HCT116 (cell line): Measurements from ENCODE around the gene OR8A1.

Source experiments
- ATF3 ChIP-seq: IDR thresholded peaks from 2 replicates; pipeline ENCODE4 v1.6.1; 2012
- CTCF ChIP-seq, 3 experiments: fragments of 200-600 bp in 1 of 3; sonication (generic) in 1 of 3; IDR thresholded peaks in 2 of 3; conservative IDR thresholded peaks in 1 of 3; 2 replicates each; pipeline ENCODE4 v1.5.1; 2012 to 2017; ENCODE audit warnings: low read depth in 2 of 3, low read length in 2 of 3, antibody characterized with exemption in 1 of 3, borderline replicate concordance in 1 of 3, control low read depth in 1 of 3, mild to moderate bottlenecking in 1 of 3, mixed read lengths in 1 of 3, mixed run types in 1 of 3, moderate library complexity in 1 of 3; ENCODE audit not compliant: insufficient read depth in 1 of 3
- EZH2 ChIP-seq: fragments of 200-600 bp; sonication (generic); IDR thresholded peaks from 2 replicates; pipeline ENCODE4 v1.6.1; 2017; ENCODE audit warnings: antibody characterized with exemption, mixed run types
- MAX ChIP-seq: IDR thresholded peaks from 2 replicates; pipeline ENCODE4 v1.6.1; 2012
- TCF7L2 ChIP-seq: IDR thresholded peaks from 2 replicates; pipeline ENCODE4 v1.7.0; 2011; ENCODE audit warnings: borderline replicate concordance, inconsistent platforms; ENCODE audit not compliant: insufficient read depth, insufficient read length; ENCODE audit errors: extremely low read depth
- ZBTB33 ChIP-seq: IDR thresholded peaks from 2 replicates; pipeline ENCODE4 v1.6.1; 2011; ENCODE audit warnings: mild to moderate bottlenecking, low read length, moderate library complexity; ENCODE audit not compliant: insufficient replicate concordance; ENCODE audit errors: extremely low read depth
- ZFX ChIP-seq: fragments of 450-650 bp; IDR thresholded peaks from 2 replicates; pipeline ENCODE4 v1.6.1; 2017
- TF ChIP-seq, protein P1 (sequence below): IDR thresholded peaks from 2 replicates; pipeline ENCODE4 v1.6.1; 2012; ENCODE audit warnings: low read depth

DNA sequence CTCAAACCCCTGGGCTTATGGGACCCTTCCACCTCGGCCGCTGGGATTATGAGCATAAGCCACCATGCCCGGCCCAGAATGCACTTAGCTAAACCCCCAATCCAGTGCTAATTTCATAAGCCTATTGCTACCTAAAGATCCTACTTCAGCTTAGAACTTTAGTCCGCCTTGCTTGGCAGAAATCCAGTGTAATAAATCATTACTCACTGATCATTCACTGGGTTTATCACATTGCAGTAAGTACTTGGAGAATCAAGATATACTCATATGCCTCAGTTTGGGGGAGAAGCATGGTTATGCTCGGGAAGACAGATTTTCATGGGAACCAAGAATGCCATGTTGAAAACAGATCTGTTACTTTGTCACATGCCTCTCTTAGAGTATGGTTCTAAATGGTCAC lies 49.1 kb downstream of the OR8A1 start:
- TF ChIP-seq EZH2 (no peak), ZFX (no peak), CTCF (IDR thresholded peaks at IDR 0.05 in 2 of 3, conservative IDR thresholded peaks at IDR 0.05 in 1 of 3; ENCODE audit: borderline replicate concordance in 1 of 3, insufficient read depth in 1 of 3, low read depth in 2 of 3, low read length in 2 of 3) (no peak), ZBTB33 (no peak), MAX (no peak), TCF7L2 (no peak), ATF3 (no peak)
- TF ChIP-seq, protein P1, sequence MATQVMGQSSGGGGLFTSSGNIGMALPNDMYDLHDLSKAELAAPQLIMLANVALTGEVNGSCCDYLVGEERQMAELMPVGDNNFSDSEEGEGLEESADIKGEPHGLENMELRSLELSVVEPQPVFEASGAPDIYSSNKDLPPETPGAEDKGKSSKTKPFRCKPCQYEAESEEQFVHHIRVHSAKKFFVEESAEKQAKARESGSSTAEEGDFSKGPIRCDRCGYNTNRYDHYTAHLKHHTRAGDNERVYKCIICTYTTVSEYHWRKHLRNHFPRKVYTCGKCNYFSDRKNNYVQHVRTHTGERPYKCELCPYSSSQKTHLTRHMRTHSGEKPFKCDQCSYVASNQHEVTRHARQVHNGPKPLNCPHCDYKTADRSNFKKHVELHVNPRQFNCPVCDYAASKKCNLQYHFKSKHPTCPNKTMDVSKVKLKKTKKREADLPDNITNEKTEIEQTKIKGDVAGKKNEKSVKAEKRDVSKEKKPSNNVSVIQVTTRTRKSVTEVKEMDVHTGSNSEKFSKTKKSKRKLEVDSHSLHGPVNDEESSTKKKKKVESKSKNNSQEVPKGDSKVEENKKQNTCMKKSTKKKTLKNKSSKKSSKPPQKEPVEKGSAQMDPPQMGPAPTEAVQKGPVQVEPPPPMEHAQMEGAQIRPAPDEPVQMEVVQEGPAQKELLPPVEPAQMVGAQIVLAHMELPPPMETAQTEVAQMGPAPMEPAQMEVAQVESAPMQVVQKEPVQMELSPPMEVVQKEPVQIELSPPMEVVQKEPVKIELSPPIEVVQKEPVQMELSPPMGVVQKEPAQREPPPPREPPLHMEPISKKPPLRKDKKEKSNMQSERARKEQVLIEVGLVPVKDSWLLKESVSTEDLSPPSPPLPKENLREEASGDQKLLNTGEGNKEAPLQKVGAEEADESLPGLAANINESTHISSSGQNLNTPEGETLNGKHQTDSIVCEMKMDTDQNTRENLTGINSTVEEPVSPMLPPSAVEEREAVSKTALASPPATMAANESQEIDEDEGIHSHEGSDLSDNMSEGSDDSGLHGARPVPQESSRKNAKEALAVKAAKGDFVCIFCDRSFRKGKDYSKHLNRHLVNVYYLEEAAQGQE: no peak
